ENCODE results near the gene PUM1.

PUM1 gene

GRCh38 chr1:30890502-30891226 is 174.9 kb downstream of the PUM1 start:
- no peak overlapping the region for H3K27ac ChIP-seq (ENCODE audit: low read depth, low read length, severe bottlenecking)
- no peaks in the 10 kb centered on the region for H3K36me3 ChIP-seq (ENCODE audit: control insufficient read depth, insufficient read depth, low read length)
- peaks cover 33% of the 10 kb centered on the region for H3K4me1 ChIP-seq (ENCODE audit: control insufficient read depth, insufficient read depth, low read length, poor library complexity, severe bottlenecking)
- no peaks in the 10 kb centered on the region for H3K9me3 ChIP-seq (ENCODE audit: control insufficient read depth, low read length)
- WGBS, 2 experiments (ENCODE audit: insufficient coverage in 2 of 2) = 93 to 95% methylated on average over 7 to 8 of the region's 10 CpGs
- H3K4me3 ChIP-seq (ENCODE audit: extremely low read depth, insufficient read depth, low read length, poor library complexity, severe bottlenecking) = no peak overlapping the region

GRCh38 chr1:30889511-30889910 is 176.0 kb downstream of the PUM1 start:
- Histone ChIP-seq H3K9me3 (ENCODE audit: control insufficient read depth, low read length) (no peaks in the 10 kb centered on the region), H3K27ac (ENCODE audit: low read depth, low read length, severe bottlenecking) (no peak overlapping the region), H3K4me1 (ENCODE audit: control insufficient read depth, insufficient read depth, low read length, poor library complexity, severe bottlenecking) (peaks cover 26% of the 10 kb centered on the region), H3K4me3 (ENCODE audit: extremely low read depth, insufficient read depth, low read length, poor library complexity, severe bottlenecking) (no peak overlapping the region), H3K36me3 (ENCODE audit: control insufficient read depth, insufficient read depth, low read length) (no peaks in the 10 kb centered on the region)
- WGBS, 2 experiments (ENCODE audit: insufficient coverage in 2 of 2) = 94% methylated on average over 4 of the region's 5 CpGs; no CpG with 5 or more reads in 1 of the 2 experiments

- Histone ChIP-seq H3K4me1 (ENCODE audit: control insufficient read depth, insufficient read depth, low read length, poor library complexity, severe bottlenecking) (peaks cover 29% of the 10 kb centered on the region), H3K27ac (ENCODE audit: low read depth, low read length, severe bottlenecking) (peak overlapping the region; percentile 92), H3K9me3 (ENCODE audit: control insufficient read depth, low read length) (no peaks in the 10 kb centered on the region), H3K4me3 (ENCODE audit: extremely low read depth, insufficient read depth, low read length, poor library complexity, severe bottlenecking) (no peak overlapping the region), H3K36me3 (ENCODE audit: control insufficient read depth, insufficient read depth, low read length) (no peaks in the 10 kb centered on the region)
- 60 to 90% methylated on average over 1 to 2 of the region's 3 CpGs for WGBS, 2 experiments (ENCODE audit: insufficient coverage in 2 of 2)
Observed at GRCh38 chr1:30888975-30889374, 176.5 kb downstream of the PUM1 start.

GRCh38 chr1:30888391-30888790 is 177.1 kb downstream of the PUM1 start:
- 67 to 78% methylated on average over 3 to 4 of the region's 8 CpGs for WGBS, 2 experiments (ENCODE audit: insufficient coverage in 2 of 2)
- H3K4me1 ChIP-seq (ENCODE audit: control insufficient read depth, insufficient read depth, low read length, poor library complexity, severe bottlenecking) = peaks cover 32% of the 10 kb centered on the region
- peak overlapping the region; percentile 92 for H3K27ac ChIP-seq (ENCODE audit: low read depth, low read length, severe bottlenecking)
- H3K4me3 ChIP-seq (ENCODE audit: extremely low read depth, insufficient read depth, low read length, poor library complexity, severe bottlenecking) = no peak overlapping the region
- no peaks in the 10 kb centered on the region for H3K9me3 ChIP-seq (ENCODE audit: control insufficient read depth, low read length)
- no peaks in the 10 kb centered on the region for H3K36me3 ChIP-seq (ENCODE audit: control insufficient read depth, insufficient read depth, low read length)

DNA sequence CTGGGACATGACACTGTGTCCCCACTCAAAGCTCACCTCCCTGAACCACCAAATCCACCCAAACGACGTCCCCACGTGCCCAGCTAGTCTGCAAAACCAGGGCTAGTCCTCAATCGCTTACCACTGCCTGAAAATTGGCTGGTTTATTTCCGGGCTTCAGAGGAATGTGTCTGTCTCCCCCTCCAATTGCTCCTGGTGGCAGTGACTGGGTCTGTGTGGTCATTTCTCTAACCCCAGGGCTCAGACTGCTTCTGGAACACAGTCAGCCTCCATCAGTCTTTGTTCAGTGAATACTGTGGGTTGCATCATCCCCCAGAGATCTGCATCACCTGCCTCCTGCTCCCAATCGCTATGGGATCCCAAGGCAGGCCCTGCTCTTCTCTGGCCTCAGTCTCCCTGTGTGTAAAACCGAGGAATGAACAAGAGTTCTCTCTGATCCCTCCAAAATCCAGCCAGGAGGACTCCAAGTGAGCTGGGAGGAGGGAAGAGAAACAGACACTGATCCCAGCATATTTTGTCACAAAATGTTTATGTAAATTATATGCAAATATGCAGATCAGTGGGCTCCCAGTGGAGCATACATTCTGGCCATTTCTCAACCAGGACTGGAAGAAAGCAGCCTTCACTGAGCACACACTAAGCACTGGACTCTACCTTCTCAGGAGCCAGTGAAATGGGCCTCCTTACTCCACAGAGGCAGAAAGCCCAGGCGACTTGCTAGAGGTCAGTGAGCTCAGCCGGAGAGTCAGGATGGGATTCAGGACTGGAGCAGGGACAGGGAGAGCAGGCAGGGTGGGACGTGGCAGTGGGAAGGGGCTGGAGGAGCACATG is 177.8 kb downstream of the PUM1 start:
- WGBS, 2 experiments (ENCODE audit: insufficient coverage in 2 of 2) = 75 to 81% methylated on average over 9 to 10 of the region's 10 CpGs
- Histone ChIP-seq H3K36me3 (ENCODE audit: control insufficient read depth, insufficient read depth, low read length) (no peaks in the 10 kb centered on the region), H3K27ac (ENCODE audit: low read depth, low read length, severe bottlenecking) (peak overlapping the region; percentile 92), H3K4me3 (ENCODE audit: extremely low read depth, insufficient read depth, low read length, poor library complexity, severe bottlenecking) (no peak overlapping the region), H3K9me3 (ENCODE audit: control insufficient read depth, low read length) (no peaks in the 10 kb centered on the region), H3K4me1 (ENCODE audit: control insufficient read depth, insufficient read depth, low read length, poor library complexity, severe bottlenecking) (peaks cover 29% of the 10 kb centered on the region)

DNA sequence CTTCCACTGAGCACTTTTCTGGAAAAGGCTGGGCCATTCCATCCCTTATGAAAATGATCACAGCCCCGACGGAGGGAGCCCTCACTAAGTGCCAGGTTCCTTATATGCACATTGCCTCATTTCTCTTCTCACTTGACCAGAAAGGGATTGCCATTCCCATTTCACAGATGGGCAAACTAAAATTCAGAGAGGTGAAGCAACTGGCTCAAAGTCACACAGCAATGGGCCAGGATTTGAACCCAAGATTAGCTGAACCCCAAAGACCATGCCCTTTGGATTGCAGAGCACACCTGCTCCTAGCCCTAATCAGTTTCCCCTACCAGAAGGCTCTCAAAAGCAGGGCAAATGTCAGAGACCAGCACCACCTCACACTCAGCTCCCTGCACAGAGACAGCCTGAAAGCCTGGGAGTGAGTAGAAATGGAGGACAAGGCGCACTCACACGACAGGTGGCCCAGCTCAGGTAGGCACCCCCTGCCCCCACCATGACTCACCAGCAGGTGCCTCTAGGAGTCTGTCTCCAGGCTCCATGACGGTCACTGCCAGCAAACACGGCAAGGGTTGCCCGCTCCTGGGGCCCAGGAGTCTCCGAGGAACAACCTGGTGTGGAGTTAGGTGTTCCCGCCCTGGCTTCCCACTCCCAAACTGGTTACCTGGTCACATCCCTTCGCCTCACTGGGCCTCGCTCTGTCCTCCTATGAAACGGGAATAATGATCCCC is 178.6 kb downstream of the PUM1 start:
- H3K9me3 ChIP-seq (ENCODE audit: control insufficient read depth, low read length) = no peaks in the 10 kb centered on the region
- peak overlapping the region; percentile 92 for H3K27ac ChIP-seq (ENCODE audit: low read depth, low read length, severe bottlenecking)
- H3K4me3 ChIP-seq (ENCODE audit: extremely low read depth, insufficient read depth, low read length, poor library complexity, severe bottlenecking) = no peak overlapping the region
- WGBS, 2 experiments (ENCODE audit: insufficient coverage in 2 of 2) = 87 to 95% methylated on average over 6 to 12 of the region's 12 CpGs
- no peaks in the 10 kb centered on the region for H3K36me3 ChIP-seq (ENCODE audit: control insufficient read depth, insufficient read depth, low read length)
- peaks cover 29% of the 10 kb centered on the region for H3K4me1 ChIP-seq (ENCODE audit: control insufficient read depth, insufficient read depth, low read length, poor library complexity, severe bottlenecking)

DNA sequence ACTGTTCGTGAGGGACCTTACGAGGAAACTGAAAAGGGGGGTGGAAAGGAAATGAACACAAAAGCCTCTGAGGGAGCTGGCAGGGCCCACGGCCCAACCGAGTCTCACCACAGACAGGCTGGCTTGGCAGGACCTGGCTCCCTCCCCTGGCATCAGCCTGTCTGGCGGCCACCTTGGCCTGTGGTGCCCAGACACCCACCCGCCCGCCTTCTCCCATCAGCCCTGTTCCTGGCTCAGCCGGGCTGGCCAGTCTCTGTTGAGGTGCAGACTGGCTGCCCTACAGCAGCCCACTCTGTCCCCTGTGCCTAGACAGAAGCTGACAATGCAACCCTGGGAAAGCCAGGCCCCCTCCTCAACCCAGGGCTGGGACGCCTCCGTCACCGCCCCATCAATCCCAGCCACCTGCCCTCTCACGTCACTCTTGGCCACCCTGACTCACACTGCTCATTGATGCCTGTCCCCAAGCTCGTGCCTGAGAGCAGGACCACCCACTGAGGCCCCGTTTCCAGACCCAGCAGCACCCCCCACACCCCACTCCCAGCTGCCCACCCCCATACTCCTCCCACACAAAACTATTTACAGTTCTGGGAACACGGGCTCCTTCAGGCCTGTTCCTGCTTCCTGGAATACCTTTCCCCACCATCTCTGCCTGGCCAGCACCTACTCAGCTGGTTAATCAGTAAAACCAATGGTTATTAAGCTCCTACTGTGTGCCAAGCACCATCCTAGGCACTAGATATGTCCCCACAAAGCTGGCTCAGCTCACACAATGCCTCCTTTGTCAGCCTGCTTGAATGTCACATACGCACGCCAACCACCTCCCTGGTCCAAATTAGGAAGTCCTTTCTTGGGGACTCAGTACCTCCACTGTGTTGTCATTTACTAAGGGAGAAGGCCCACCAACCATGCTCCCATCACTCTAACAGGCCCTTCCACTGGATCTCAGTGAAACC is 179.7 kb downstream of the PUM1 start:
- Histone ChIP-seq H3K4me3 (ENCODE audit: extremely low read depth, insufficient read depth, low read length, poor library complexity, severe bottlenecking) (no peak overlapping the region), H3K27ac (ENCODE audit: low read depth, low read length, severe bottlenecking) (no peak overlapping the region), H3K9me3 (ENCODE audit: control insufficient read depth, low read length) (no peaks in the 10 kb centered on the region), H3K4me1 (ENCODE audit: control insufficient read depth, insufficient read depth, low read length, poor library complexity, severe bottlenecking) (peaks cover 29% of the 10 kb centered on the region), H3K36me3 (ENCODE audit: control insufficient read depth, insufficient read depth, low read length) (no peaks in the 10 kb centered on the region)
- 75 to 83% methylated on average over 11 to 15 of the region's 17 CpGs for WGBS, 2 experiments (ENCODE audit: insufficient coverage in 2 of 2)

DNA sequence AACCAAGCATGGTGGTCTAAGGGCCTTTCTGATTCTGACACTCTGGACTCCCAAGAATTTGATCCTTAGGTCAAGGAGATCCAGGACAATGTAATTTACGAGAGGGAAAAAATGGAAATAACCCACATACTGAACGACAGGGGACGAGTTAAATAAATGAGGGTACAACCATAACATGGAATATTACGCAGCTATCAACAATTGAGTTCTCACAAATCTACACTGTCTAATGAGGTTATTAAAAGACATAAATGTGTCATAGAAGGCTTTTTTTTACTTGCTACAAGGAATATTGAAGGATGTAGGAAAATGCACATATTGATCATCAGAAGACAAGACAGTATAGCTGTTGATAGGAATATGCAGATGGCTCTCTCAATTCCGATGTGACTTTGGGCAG is 180.8 kb downstream of the PUM1 start:
- 80 to 86% methylated on average over 1 to 5 of the region's 5 CpGs for WGBS, 2 experiments (ENCODE audit: insufficient coverage in 2 of 2)
- H3K36me3 ChIP-seq (ENCODE audit: control insufficient read depth, insufficient read depth, low read length) = no peaks in the 10 kb centered on the region
- H3K27ac ChIP-seq (ENCODE audit: low read depth, low read length, severe bottlenecking) = no peak overlapping the region
- H3K4me3 ChIP-seq (ENCODE audit: extremely low read depth, insufficient read depth, low read length, poor library complexity, severe bottlenecking) = no peak overlapping the region
- H3K4me1 ChIP-seq (ENCODE audit: control insufficient read depth, insufficient read depth, low read length, poor library complexity, severe bottlenecking) = peaks cover 29% of the 10 kb centered on the region
- H3K9me3 ChIP-seq (ENCODE audit: control insufficient read depth, low read length) = no peaks in the 10 kb centered on the region

DNA sequence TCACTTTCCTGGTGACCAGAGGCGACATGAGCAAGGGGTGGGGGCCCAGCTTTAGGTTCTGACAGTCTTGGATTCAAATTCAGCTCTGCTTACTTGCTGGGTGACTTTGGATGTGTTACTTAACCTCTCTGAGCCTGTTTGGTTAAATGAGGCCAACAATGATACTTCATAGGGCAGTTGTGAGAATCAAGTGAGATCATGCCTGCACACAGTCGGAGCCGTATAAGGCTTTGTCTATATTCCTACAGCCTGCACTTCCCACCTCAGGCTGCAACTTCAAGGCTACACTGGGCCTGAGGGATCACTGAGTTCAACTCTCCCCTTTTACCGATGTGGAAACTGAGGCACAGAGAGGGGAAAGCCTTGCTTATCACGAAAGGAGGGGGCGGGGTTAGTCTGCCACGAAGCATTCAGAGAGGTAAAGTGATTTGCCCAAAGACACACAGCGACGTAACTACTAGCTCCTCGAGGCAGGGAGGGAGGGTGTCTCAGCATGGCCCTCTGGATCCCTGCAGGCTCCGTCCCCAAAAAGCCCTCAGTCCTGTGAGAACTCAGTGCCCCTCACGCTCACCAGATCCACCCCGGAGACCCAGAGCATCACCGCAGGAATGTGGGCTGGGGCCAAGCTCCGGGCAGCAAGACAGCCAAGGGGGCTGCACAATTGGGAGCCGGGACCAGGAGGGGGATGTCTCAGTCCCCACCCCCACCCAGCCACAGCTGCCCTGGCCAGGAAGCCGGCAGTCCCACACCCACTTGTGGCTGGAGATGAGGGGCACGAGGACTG is 181.9 kb downstream of the PUM1 start:
- no peak overlapping the region for H3K27ac ChIP-seq (ENCODE audit: low read depth, low read length, severe bottlenecking)
- H3K4me1 ChIP-seq (ENCODE audit: control insufficient read depth, insufficient read depth, low read length, poor library complexity, severe bottlenecking) = peaks cover 27% of the 10 kb centered on the region
- no peaks in the 10 kb centered on the region for H3K9me3 ChIP-seq (ENCODE audit: control insufficient read depth, low read length)
- H3K4me3 ChIP-seq (ENCODE audit: extremely low read depth, insufficient read depth, low read length, poor library complexity, severe bottlenecking) = no peak overlapping the region
- WGBS, 2 experiments (ENCODE audit: insufficient coverage in 2 of 2) = 79 to 94% methylated on average over 10 to 12 of the region's 18 CpGs
- peaks cover 3% of the 10 kb centered on the region for H3K36me3 ChIP-seq (ENCODE audit: control insufficient read depth, insufficient read depth, low read length)

Measured in mesodermal cell (in vitro differentiated cells).